GM12875 (cell line): ENCODE results near the gene DGKB.

ENCODE experiments used
- H3K4me3 ChIP-seq: one replicate; pipeline ENCODE4 v1.5.1; 2011; ENCODE audit warnings: low read depth, low read length, control low read depth
- TF ChIP-seq, protein P1 (sequence below): IDR thresholded peaks from 2 replicates; pipeline ENCODE4 v1.5.1; 2011; ENCODE audit warnings: low read depth, mild to moderate bottlenecking, control low read depth, inconsistent platforms, low read length, moderate library complexity, borderline replicate concordance; ENCODE audit not compliant: insufficient read depth

The DGKB gene

DNA sequence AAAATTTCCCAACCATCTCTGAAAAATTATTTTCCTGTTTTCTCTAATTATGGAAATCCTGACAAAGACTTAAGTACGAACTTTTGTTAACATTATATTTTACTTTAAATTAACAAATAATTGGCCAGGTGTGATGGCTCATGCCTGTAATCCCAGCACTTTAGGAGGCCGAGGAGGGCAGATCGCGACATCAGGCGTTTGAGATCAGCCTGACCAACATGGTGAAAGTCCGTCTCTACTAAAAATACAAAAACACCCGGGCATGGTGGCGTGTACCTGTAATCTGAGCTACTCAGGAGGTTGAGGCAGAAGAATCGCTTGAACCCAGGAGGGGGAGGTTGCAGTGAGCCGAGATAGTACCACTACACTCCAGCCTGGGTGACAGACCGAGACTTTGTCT, 32.2 kb downstream of the DGKB start:
- H3K4me3 ChIP-seq, result no peak overlapping the region
- TF ChIP-seq, protein P1, sequence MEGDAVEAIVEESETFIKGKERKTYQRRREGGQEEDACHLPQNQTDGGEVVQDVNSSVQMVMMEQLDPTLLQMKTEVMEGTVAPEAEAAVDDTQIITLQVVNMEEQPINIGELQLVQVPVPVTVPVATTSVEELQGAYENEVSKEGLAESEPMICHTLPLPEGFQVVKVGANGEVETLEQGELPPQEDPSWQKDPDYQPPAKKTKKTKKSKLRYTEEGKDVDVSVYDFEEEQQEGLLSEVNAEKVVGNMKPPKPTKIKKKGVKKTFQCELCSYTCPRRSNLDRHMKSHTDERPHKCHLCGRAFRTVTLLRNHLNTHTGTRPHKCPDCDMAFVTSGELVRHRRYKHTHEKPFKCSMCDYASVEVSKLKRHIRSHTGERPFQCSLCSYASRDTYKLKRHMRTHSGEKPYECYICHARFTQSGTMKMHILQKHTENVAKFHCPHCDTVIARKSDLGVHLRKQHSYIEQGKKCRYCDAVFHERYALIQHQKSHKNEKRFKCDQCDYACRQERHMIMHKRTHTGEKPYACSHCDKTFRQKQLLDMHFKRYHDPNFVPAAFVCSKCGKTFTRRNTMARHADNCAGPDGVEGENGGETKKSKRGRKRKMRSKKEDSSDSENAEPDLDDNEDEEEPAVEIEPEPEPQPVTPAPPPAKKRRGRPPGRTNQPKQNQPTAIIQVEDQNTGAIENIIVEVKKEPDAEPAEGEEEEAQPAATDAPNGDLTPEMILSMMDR, result no peak

DNA sequence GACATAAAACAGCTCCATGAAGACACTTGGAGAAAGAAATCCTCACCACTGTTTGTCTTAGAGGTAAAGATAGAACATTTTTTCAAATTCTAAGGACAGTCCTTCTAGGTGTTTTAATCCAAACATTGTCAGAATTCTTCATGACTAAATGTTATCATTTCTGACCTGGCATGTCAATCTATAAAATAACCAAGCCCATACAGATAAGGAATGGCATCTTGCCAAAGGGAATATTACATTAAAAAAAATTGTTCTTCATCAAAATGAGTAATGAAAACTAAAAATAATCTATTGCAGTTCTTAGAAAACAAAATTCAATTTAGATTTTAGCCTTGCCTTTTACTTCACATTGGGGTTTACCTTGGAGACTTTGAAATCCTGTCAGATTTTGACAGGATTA, 33.6 kb downstream of the DGKB start:
- TF ChIP-seq, protein P1, result no peak
- no peak overlapping the region for H3K4me3 ChIP-seq

DNA sequence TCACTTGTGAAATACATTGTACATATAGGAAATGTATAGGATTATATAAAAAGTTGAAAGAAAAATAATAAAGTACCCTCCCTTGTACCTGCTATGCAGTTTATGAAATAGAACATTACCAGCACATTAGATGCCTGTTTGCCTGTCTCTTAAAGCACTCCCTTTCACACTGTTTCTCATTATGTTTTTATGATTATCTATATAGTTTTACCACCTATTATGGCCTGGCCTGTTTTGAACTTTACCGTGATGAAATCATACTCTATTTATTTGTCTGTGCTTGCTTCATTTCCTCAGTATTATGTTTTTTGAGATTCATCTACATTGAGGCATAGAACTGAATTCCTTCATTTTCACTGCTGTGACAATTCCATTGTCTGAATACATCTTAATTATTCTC, 41.1 kb downstream of the DGKB start:
- TF ChIP-seq, protein P1, result no peak

DNA sequence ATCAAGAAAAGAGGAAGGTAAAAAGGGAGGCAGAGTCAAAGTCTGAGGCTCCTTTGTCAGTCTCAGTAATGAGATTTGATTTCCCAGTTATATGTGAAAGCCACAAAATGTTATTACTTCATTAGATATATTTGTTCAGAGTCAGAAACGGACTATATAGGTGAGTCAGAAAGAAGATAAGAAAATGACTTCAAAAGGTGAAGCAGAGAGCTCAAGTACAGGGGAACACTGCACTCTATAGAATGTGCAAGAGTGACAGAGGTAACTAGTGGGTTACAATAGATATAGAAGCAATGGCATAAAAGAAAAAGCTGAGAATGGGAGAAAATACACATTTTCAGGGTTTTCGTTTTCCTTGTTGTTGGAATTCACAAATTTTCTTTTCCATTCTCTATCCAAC, 43.3 kb downstream of the DGKB start:
- TF ChIP-seq, protein P1, result no peak

More for the DNA sequence above, 41.1 kb downstream of the DGKB start:
- H3K4me3 ChIP-seq, result no peak overlapping the region

DNA sequence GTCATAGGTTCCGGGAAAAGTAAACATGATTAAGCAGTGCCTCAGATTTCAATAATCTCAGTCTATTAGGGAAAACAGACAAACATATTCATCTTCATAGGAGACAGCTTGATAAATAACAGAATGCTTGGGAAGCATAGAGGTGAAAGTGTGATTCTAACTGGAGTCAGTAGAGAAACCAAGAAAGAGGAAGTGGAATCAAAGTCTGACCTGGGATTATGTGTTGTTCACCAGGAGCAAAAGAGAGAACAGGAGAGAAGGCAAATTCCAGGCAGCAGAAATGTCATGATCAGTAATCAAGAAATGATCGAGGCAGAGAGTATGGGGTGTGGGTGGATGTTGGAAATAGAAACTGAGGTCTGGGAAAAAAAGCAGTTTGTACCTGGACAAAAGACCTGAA, 43.7 kb downstream of the DGKB start:
- TF ChIP-seq, protein P1, result no peak
- no peak overlapping the region for H3K4me3 ChIP-seq

More for the DNA sequence above, 43.3 kb downstream of the DGKB start:
- no peak overlapping the region for H3K4me3 ChIP-seq

DNA sequence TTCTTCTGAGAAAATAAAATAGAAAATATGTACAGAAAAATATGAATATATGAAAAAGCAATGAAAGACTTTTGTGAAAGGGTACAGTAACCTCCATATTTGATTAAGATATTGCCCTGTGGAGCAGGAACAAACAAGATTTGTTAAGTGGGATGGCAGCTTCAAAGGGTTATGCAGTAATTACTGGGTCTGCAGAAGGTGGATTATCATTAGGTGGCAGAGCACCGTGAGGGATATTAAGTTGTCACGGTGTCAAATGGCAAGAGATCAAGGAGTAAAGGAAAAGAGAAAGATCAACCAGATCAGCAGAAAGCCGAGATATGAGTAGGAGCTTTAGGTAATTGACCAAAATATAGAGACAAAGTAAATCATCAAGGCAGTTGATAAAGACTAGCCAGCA, 44.1 kb downstream of the DGKB start:
- TF ChIP-seq, protein P1, result no peak
- no peak overlapping the region for H3K4me3 ChIP-seq

DNA sequence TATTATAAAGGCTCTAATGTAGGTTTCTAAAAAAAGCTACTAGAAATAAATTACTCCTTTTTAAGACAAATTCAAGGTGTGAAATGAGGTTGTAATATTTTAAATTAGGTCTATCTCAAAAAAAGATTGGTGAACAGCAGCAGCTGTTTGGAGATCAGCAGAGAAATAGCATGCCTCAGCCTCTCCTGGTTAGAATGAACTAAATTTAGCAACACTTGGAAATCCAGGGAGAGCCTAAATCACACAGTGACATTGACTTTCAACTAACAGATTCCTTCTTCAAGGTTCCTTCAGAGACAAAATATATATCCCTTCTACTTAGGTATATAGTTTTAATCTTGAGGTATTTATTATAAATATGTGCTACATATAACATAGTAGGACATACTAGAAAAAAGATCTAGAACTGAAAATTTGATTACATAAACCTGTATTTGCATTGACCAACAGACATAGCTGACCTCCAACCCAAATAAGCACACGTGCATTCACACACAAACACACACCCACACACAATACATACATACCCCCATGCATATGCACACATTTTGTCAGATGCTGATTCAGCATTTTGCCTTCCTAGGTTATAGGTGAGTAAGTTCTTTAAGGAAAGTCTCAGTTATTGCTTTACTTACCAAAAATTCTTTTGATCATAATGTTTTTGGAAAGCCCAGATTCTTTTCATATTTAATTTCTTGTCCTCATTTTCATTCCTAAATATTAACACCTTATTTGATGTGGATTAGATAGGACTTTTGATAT, 47.3 kb downstream of the DGKB start:
- TF ChIP-seq, protein P1, result no peak
- no peak overlapping the region for H3K4me3 ChIP-seq
